OCI-LY7 (cell line): ENCODE results near the gene ZNF503. TPM values are rescaled to one million over a fixed set of nuclear protein-coding genes. Genes with fewer than 3 reads are reported as not detected.

Experiments
- BruUV-seq: library from RNA; stranded (reverse); fragments of 400-500 nt; replicated peaks from 2 replicates; lab custom pipeline; 2021; lab: Mats Ljungman, UMichigan
- CTCF ChIA-PET: fragments of 300-600 bp; sonication (Branson Sonifier 250); formaldehyde crosslinking; loops from one replicate; lab custom pipeline; 2022; ENCODE audit warnings: antibody characterized with exemption; ENCODE audit not compliant: unreplicated experiment; lab: Charles Lee
- POLR2A ChIA-PET: fragments of 300-600 bp; sonication (Branson Sonifier 250); formaldehyde crosslinking; loops from one replicate; lab custom pipeline; 2022; ENCODE audit warnings: antibody characterized with exemption; lab: Charles Lee
- DNase-seq: peaks from one replicate; pipeline ENCODE4 v3.0.0-alpha.2; 2015; ENCODE audit warnings: low spot score
- H2AFZ ChIP-seq: fragments of 200-600 bp; sonication (generic), shearing (Covaris generic); 2 replicates; pipeline ENCODE4 v1.6.1; 2014; ENCODE audit warnings: mild to moderate bottlenecking, antibody characterized with exemption, low read length, moderate library complexity
- H3K27ac ChIP-seq: fragments of 200-600 bp; sonication (generic); 2 replicates; pipeline ENCODE4 v1.5.1; 2014; ENCODE audit warnings: mixed run types, low read depth, mild to moderate bottlenecking, moderate library complexity, low read length, inconsistent platforms; ENCODE audit not compliant: poor library complexity, severe bottlenecking
- H3K36me3 ChIP-seq: fragments of 200-600 bp; sonication (generic); 2 replicates; pipeline ENCODE4 v1.6.1; 2014; ENCODE audit warnings: mild to moderate bottlenecking, antibody characterized with exemption, low read length, moderate library complexity, mixed read lengths; ENCODE audit not compliant: insufficient read depth
- H3K4me1 ChIP-seq: fragments of 200-600 bp; sonication (generic); 2 replicates; pipeline ENCODE4 v1.5.1; 2014; ENCODE audit warnings: mild to moderate bottlenecking, low read length; ENCODE audit not compliant: insufficient read depth, poor library complexity, severe bottlenecking
- H3K4me2 ChIP-seq: fragments of 200-600 bp; sonication (generic); 2 replicates; pipeline ENCODE4 v1.6.1; 2014; ENCODE audit warnings: mild to moderate bottlenecking, low read length
- H3K4me3 ChIP-seq: fragments of 200-600 bp; sonication (generic); 2 replicates; pipeline ENCODE4 v1.5.1; 2014; ENCODE audit warnings: mild to moderate bottlenecking, low read depth, low read length; ENCODE audit not compliant: poor library complexity, severe bottlenecking
- H3K79me2 ChIP-seq: fragments of 200-600 bp; sonication (generic); 2 replicates; pipeline ENCODE4 v1.6.1; 2016; ENCODE audit warnings: low read depth, mild to moderate bottlenecking, low read length, moderate library complexity, mixed read lengths; ENCODE audit not compliant: insufficient read depth
- H3K9me2 ChIP-seq: fragments of 200-600 bp; sonication (generic); 2 replicates; pipeline ENCODE4 v1.6.1; 2016; ENCODE audit warnings: mild to moderate bottlenecking, low read length, mixed read lengths; ENCODE audit not compliant: insufficient read depth
- H3K9me3 ChIP-seq: fragments of 200-600 bp; sonication (generic); 2 replicates; pipeline ENCODE4 v1.6.1; 2014; ENCODE audit warnings: mild to moderate bottlenecking, mixed run types, low read length, mixed read lengths
- H4K20me1 ChIP-seq: fragments of 200-600 bp; sonication (generic); 2 replicates; pipeline ENCODE4 v1.6.1; 2014; ENCODE audit warnings: mild to moderate bottlenecking, antibody characterized with exemption, low read length, moderate library complexity, mixed read lengths; ENCODE audit not compliant: insufficient read depth
- CTCF ChIP-seq: fragments of 200-600 bp; sonication (generic); conservative IDR thresholded peaks from 2 replicates; pipeline ENCODE4 v1.5.1; 2014; ENCODE audit warnings: mild to moderate bottlenecking, antibody characterized with exemption, low read length, moderate library complexity, mixed read lengths
- EZH2phosphoT487 ChIP-seq: fragments of 200-600 bp; sonication (generic); IDR thresholded peaks from 2 replicates; pipeline ENCODE4 v1.6.1; 2018; ENCODE audit warnings: low read depth, borderline replicate concordance, mild to moderate bottlenecking, mixed run types, antibody characterized with exemption, low read length, moderate library complexity, mixed read lengths
- intact Hi-C: fragments of 100-400 bp; cut with micrococcal nuclease; formaldehyde crosslinking; loops from one replicate; pipeline ENCODE4 v1.10.0; 2022; ENCODE audit not compliant: unreplicated experiment
- total RNA-seq, 2 experiments: library from RNA; depleted of rRNA in 1 of 2; stranded (reverse); fragments of >200 nt in 1 of 2; shearing (Covaris generic) in 1 of 2; gene quantifications; 2 replicates each; pipeline ENCODE4 v1.2.3, GENCODE V29; 2014 to 2022

Gene ZNF503
- total RNA-seq, 2 experiments from 2014 or later: not detected

DNA sequence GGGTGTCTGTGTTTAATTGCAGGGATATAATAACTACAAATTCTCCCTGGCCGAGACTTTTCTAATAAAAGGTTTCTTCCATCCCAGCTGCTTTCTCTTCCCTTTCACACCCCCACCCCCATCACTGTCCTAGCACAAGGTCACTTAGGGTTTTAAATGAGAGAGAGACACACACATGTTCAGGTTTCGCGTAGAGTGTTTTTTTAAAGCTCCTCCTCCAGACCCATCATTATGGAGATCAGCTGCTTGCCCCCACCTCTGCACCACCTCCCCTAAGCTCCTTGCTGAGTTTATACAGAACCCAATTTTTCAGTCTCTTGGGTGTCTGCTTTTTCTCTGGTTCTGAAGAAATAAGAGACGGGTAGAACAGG is 48.5 kb upstream of the ZNF503 start:
- Histone ChIP-seq H3K4me3 (no peak overlapping the region), H3K9me2 (no peaks in the 10 kb centered on the region), H2AFZ (no peak overlapping the region), H3K36me3 (no peaks in the 10 kb centered on the region), H3K27ac (no peak overlapping the region), H3K4me1 (no peaks in the 10 kb centered on the region), H3K79me2 (no peaks in the 10 kb centered on the region), H4K20me1 (no peaks in the 10 kb centered on the region), H3K4me2 (no peak overlapping the region), H3K9me3 (no peaks in the 10 kb centered on the region)
- intact Hi-C loops: no loop called here
- BruUV-seq: no TSS peak
- DNase-seq: no peak
- ChIA-PET POLR2A (no interaction called here), CTCF (no interaction called here)
- no peak for TF ChIP-seq EZH2phosphoT487
- TF ChIP-seq CTCF: no peak

DNA sequence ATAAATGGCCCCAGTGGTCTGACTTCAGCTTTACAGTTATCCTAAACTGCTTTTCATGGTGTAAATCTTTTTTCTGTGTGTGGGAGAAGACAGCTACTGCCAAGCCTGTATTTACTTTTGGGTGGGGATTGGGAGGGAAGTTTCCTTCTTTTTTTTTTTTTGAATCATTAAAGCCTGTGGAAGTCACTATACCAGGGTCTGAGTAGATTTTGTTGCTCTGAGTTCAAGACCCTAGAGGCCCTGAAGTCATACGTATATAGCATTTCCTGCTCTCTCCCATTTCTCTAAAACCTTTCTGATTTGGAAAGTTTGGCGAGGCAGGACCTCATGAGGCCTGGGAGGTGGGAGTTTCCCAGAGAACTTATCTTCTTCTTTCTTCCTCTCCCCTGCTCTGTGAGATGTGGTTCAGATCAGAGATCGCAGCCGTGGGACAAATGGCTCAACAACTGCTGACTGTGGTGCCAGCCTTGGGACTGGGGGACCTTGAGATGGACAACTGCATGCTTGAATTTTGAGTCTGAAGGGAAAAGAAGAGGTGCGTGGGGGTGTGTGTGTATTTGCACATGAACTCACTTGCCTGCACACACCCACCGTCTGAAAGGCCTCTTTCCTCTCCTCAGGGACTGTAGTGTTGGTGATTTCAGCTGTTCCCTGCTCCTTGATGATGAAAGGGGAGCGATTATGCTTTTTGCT is 48.0 kb upstream of the ZNF503 start:
- ChIA-PET POLR2A (interaction anchor here (0.6 kb wide), 1 partner anchor 11 kb away, joined by 3 read pairs; no protein-coding TSS in a partner anchor), CTCF (no interaction called here)
- Histone ChIP-seq H2AFZ (no peak overlapping the region), H3K4me2 (no peak overlapping the region), H3K79me2 (no peaks in the 10 kb centered on the region), H3K36me3 (no peaks in the 10 kb centered on the region), H3K4me1 (no peaks in the 10 kb centered on the region), H3K4me3 (no peak overlapping the region), H3K27ac (no peak overlapping the region), H3K9me2 (no peaks in the 10 kb centered on the region), H4K20me1 (no peaks in the 10 kb centered on the region), H3K9me3 (no peaks in the 10 kb centered on the region)
- BruUV-seq: no TSS peak
- no peak for DNase-seq
- intact Hi-C loops: no loop called here
- TF ChIP-seq EZH2phosphoT487: no peak
- TF ChIP-seq CTCF: no peak

GRCh38 chr10:75448166-75448565 is 46.6 kb upstream of the ZNF503 start:
- no peaks in the 10 kb centered on the region for H3K4me1 ChIP-seq
- intact Hi-C loops: no loop called here
- no peaks in the 10 kb centered on the region for H3K9me2 ChIP-seq
- H4K20me1 ChIP-seq: no peaks in the 10 kb centered on the region
- no peak overlapping the region for H2AFZ ChIP-seq
- H3K9me3 ChIP-seq: no peaks in the 10 kb centered on the region; the same call in 1 of the 2 replicates
- DNase-seq: no peak
- no peak overlapping the region for H3K4me3 ChIP-seq
- POLR2A ChIA-PET: no interaction called here
- TF ChIP-seq CTCF (no peak), EZH2phosphoT487 (no peak)
- H3K79me2 ChIP-seq: no peaks in the 10 kb centered on the region
- CTCF ChIA-PET: no interaction called here
- H3K27ac ChIP-seq: no peak overlapping the region
- no peak overlapping the region for H3K4me2 ChIP-seq
- H3K36me3 ChIP-seq: no peaks in the 10 kb centered on the region
- no TSS peak for BruUV-seq
